Muscle layer of colon (tissue), 2 donors: ENCODE results near the gene ARMC5.

Experiments
- H3K27ac ChIP-seq: one replicate; pipeline ENCODE4 v1.7.0; 2013; ENCODE audit warnings: low read depth, mild to moderate bottlenecking, low read length, moderate library complexity
- H3K27me3 ChIP-seq, 2 donors: one replicate each; pipeline ENCODE4 v1.7.0; 2013; ENCODE audit warnings: low read length in 2 of 2, mild to moderate bottlenecking in 2 of 2; ENCODE audit not compliant: insufficient read depth in 2 of 2, control insufficient read depth in 1 of 2
- H3K36me3 ChIP-seq: one replicate; pipeline ENCODE4 v1.7.0; 2013; ENCODE audit warnings: mild to moderate bottlenecking, low read length; ENCODE audit not compliant: insufficient read depth
- H3K4me1 ChIP-seq: one replicate; pipeline ENCODE4 v1.7.0; 2013; ENCODE audit warnings: mild to moderate bottlenecking, low read length; ENCODE audit not compliant: insufficient read depth
- H3K4me3 ChIP-seq, 2 donors: one replicate each; pipeline ENCODE4 v1.7.0; 2013; ENCODE audit warnings: low read length in 2 of 2, low read depth in 1 of 2, mild to moderate bottlenecking in 1 of 2, moderate library complexity in 1 of 2
- H3K9ac ChIP-seq: one replicate; pipeline ENCODE4 v1.7.0; 2013; ENCODE audit warnings: low read length
- H3K9me3 ChIP-seq: one replicate; pipeline ENCODE4 v1.7.0; 2013; ENCODE audit warnings: mild to moderate bottlenecking, low read length
- donor health status: abdominal sarcoma.
- donor health status: Adenocarcinoma of cecum.

The ARMC5 gene

DNA sequence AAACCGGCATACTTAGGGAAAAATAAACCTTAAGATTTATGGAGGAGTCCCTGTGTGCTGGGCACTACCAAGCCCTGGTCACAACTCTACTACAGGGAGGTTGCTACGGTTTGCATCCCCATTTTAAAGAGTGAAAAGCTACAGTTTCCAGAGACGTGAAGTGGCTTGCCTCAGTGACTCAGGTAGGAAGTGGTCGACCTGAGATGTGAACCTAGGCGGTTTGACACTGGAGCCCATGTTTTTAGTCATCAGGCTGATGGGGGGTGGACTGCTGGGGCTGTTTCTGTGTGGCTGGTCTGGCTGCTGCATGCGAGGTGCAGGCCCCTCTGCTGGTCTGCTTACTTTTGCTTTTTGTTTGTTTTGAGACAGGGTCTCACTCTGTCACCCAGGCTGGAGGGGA, 37.7 kb upstream of the ARMC5 start:
- H3K27ac ChIP-seq: no peak overlapping the region
- H3K9ac ChIP-seq: no peak overlapping the region
- no peak overlapping the region for H3K4me3 ChIP-seq
- no peaks in the 10 kb centered on the region for H3K27me3 ChIP-seq
- H3K36me3 ChIP-seq: no peaks in the 10 kb centered on the region
- no peaks in the 10 kb centered on the region for H3K4me1 ChIP-seq
- H3K9me3 ChIP-seq: no peaks in the 10 kb centered on the region

DNA sequence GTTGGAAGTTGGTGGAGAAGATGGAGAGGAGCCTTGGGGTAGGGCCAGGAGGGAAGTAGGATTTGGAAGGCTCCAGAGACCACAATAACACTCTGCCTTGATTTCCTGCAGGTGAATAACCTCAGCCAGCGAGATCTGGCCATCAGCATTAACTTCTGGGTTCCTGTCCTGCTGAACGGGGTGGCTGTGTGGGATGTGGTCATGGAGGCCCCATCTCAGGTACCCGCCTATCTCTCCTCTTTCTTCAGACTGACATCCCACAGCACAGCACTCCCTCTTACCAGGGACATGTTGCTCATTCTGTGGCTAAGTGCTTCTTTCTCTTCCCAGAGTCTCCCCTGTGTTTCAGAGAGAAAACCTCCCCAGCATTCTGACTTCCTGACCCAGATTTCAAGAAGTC, 36.1 kb upstream of the ARMC5 start:
- Histone ChIP-seq H3K4me3 (no peak overlapping the region), H3K36me3 (no peaks in the 10 kb centered on the region), H3K9ac (no peak overlapping the region), H3K27me3 (no peaks in the 10 kb centered on the region), H3K27ac (no peak overlapping the region), H3K4me1 (peaks cover 5% of the 10 kb centered on the region), H3K9me3 (no peaks in the 10 kb centered on the region)

DNA sequence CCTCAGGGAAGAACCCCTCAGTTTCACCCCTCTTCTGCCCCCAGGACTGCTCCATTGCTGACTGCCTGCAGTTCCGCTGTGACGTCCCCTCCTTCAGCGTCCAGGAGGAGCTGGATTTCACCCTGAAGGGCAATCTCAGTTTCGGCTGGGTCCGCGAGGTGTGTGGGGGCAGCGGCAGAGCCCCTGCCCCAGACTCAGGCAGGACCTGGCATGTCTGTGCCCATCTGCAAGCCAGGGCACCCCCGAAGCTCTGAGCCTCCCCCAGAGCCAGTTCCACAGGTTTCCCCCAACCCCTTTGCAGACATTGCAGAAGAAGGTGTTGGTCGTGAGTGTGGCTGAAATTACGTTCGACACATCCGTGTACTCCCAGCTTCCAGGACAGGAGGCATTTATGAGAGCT, 35.5 kb upstream of the ARMC5 start:
- peaks cover 5% of the 10 kb centered on the region for H3K4me1 ChIP-seq
- H3K4me3 ChIP-seq: no peak overlapping the region
- no peaks in the 10 kb centered on the region for H3K36me3 ChIP-seq
- H3K9me3 ChIP-seq: no peaks in the 10 kb centered on the region
- H3K27ac ChIP-seq: no peak overlapping the region
- H3K27me3 ChIP-seq: no peaks in the 10 kb centered on the region
- H3K9ac ChIP-seq: no peak overlapping the region

DNA sequence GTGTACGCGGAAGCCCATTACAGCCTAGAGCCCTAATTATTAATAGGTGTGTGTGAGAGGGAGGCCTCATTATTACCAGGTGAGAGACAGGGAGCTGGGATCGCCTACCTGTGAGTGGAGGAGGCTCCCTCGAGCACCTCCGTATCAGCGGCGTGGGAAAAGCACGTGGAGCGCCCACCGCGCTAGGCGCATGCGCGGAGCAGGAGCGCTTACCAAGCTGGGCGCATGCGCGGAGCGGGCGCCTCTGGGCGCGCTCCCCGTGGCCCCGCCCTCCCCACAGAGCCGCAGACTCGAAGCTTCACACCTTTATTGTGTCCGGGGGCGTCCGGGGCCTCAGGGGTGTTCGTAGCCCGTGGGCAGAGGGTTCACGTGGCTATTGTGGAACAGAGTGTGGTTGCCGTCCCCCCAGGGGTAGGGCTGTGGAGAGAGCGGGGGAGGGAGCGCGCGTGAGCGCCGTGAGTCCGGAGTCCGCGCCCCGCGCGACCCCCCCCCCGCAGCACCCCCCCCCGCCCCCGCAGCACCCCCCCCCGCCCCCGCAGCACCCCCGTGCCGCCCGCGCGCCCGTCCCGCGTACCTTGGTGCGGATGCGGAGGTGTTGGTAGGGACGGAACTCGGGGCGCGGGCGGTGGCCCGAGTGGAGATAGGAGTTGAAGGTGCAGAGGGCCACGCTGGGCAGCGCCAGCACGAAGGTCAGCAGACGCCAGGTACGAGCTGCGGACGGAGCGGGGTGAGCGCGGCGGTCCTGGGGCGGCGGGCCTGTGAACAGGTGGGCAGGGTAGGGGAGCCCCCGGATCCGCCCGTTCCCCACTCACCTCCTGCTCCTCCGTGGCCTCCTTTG, 31.6 kb upstream of the ARMC5 start:
- Histone ChIP-seq H3K27ac (no peak overlapping the region), H3K9ac (no peak overlapping the region), H3K36me3 (no peaks in the 10 kb centered on the region), H3K27me3 (no peaks in the 10 kb centered on the region), H3K4me3 (peak overlapping the region in 1 of 2 donors; percentile 35), H3K9me3 (no peaks in the 10 kb centered on the region), H3K4me1 (peaks cover 5% of the 10 kb centered on the region)

DNA sequence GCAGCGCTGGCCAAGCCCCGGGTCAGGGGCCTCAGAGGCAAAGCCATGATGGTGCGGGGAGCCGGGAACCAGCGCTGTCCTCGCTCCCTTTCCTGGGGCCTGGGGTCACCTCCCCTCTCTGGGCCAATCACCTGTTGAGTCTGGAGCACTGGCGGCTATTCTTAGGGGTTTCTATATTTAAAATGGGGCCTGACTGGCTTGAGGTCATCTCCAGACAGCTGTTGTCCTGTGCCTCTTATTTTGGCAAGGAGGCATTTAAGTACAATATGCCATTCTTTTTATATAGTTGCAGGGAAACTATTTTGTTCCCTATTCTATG, 31.1 kb upstream of the ARMC5 start, which contains the start of gene COX6A2:
COX6A2 (minus strand) TSS at position 82 of the 319 bp plus-strand sequence; CDS start at position 47, 35 bp downstream.
- H3K9me3 ChIP-seq: no peaks in the 10 kb centered on the region
- H3K27ac ChIP-seq: no peak within 1 kb of the TSS
- no peak within 1 kb of the TSS for H3K9ac ChIP-seq
- H3K4me1 ChIP-seq: peaks cover 5% of the 10 kb centered on the region
- peak within 1 kb of the TSS in 1 of 2 donors; percentile 35 for H3K4me3 ChIP-seq
- H3K27me3 ChIP-seq: no peaks in the 10 kb centered on the region
- no peaks in the 10 kb centered on the region for H3K36me3 ChIP-seq

DNA sequence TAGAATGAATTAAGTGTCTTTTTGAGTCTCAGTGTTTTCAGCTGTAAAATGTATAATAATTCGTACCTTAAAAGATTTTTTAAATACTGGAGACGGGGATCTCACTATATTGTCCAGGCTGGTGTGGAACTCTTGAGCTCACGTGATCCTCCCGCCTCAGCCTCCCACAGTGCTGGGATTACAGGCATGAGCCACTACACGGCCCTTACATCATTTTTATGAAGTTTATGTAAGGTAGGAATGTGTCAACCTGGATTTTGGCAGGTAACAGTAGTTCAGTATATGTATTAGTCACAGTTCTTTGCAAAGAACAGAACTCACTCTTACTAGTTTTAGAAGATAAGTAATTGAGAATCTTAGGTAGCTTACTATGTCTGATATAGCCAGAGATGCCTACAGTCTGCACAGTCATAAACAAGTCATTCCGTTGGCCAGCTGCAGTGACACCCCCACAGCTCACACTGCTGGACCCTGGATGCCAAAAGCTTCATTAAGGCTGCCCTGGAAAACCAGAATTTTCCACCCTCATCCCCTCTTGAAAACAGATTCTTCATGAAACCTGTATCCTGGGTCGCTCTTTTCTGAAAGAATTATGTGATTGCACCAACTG, 30.6 kb upstream of the ARMC5 start:
- Histone ChIP-seq H3K9ac (no peak overlapping the region), H3K4me1 (peaks cover 5% of the 10 kb centered on the region), H3K27me3 (no peaks in the 10 kb centered on the region), H3K27ac (no peak overlapping the region), H3K36me3 (no peaks in the 10 kb centered on the region), H3K9me3 (no peaks in the 10 kb centered on the region), H3K4me3 (no peak overlapping the region)

DNA sequence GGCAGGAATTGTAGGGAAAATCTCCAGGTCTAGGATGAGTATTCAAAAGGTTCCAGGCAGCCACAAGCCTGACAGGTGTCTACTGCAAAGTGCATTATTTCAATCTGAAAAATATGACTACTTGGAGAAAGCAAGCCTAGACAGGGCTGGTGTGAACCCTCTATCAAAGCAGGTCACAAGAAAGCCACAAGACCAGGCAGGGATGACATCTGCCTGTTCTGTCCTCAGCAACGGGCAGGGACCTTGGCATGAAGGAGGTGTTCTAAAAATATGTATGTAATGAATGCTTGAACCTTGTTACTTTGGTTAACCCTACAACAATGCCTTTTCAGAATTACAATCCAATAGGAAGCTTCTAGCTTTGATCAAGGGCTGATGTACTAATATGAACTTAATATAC, 30.0 kb upstream of the ARMC5 start:
- H3K9me3 ChIP-seq: no peaks in the 10 kb centered on the region
- no peak overlapping the region for H3K4me3 ChIP-seq
- H3K36me3 ChIP-seq: no peaks in the 10 kb centered on the region
- no peak overlapping the region for H3K27ac ChIP-seq
- H3K4me1 ChIP-seq: peaks cover 5% of the 10 kb centered on the region
- H3K9ac ChIP-seq: no peak overlapping the region
- H3K27me3 ChIP-seq: no peaks in the 10 kb centered on the region

DNA sequence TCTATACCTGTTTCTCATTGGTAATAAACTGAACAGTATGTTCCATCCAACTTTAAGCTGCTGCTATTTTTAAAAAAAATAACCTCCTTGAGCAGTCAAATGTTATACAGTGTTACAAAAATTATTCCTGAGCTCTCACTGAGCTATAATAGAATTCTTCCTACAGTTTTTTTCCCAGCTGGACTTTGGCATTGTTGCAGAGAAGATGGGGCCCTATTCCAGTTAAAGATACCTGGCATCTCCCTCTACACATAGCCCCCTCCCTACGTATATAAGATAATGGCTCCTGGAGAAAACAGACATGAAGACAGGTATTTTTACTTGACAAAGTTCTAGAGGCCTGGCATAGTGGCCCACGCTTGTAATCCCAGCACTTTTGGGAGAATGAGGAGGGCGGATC, 29.5 kb upstream of the ARMC5 start:
- no peaks in the 10 kb centered on the region for H3K9me3 ChIP-seq
- no peak overlapping the region for H3K27ac ChIP-seq
- no peaks in the 10 kb centered on the region for H3K36me3 ChIP-seq
- H3K27me3 ChIP-seq: no peaks in the 10 kb centered on the region
- no peak overlapping the region for H3K9ac ChIP-seq
- H3K4me1 ChIP-seq: peaks cover 5% of the 10 kb centered on the region
- H3K4me3 ChIP-seq: no peak overlapping the region

DNA sequence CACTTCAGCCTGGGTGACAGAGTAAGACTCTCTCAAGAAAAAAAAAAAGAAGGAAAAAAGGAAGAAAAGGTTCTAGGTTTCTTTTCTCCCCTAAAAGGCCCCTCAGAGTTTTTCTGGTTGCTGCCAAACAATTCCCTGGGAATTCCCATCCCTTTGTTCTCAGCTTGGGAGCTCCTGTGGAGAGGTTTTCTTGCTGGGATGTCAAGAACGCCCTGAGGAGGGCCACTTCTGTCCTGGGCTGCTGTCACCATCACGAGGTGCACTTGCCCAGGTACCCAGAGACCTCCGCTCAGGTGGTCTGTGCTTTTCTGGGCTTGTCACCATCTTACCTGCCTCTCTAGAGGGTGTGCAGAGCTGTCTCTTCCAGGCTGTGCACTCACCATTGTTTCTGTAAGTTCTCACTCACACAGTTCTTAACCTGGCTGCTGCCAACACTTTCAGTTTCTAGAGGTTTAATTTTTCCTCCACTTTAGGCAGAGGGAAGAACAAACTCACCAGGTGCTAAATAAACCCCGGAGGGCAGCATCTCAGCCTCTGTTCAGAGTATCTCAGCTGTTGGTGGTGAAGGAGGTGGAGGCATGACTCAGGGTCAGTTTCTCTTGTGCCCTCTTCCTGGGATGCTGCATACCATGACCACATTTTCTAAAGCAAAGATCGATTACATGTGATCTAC, 28.8 kb upstream of the ARMC5 start:
- no peaks in the 10 kb centered on the region for H3K27me3 ChIP-seq
- H3K27ac ChIP-seq: no peak overlapping the region
- no peaks in the 10 kb centered on the region for H3K36me3 ChIP-seq
- H3K4me1 ChIP-seq: peaks cover 5% of the 10 kb centered on the region
- no peak overlapping the region for H3K4me3 ChIP-seq
- H3K9me3 ChIP-seq: no peaks in the 10 kb centered on the region
- no peak overlapping the region for H3K9ac ChIP-seq

DNA sequence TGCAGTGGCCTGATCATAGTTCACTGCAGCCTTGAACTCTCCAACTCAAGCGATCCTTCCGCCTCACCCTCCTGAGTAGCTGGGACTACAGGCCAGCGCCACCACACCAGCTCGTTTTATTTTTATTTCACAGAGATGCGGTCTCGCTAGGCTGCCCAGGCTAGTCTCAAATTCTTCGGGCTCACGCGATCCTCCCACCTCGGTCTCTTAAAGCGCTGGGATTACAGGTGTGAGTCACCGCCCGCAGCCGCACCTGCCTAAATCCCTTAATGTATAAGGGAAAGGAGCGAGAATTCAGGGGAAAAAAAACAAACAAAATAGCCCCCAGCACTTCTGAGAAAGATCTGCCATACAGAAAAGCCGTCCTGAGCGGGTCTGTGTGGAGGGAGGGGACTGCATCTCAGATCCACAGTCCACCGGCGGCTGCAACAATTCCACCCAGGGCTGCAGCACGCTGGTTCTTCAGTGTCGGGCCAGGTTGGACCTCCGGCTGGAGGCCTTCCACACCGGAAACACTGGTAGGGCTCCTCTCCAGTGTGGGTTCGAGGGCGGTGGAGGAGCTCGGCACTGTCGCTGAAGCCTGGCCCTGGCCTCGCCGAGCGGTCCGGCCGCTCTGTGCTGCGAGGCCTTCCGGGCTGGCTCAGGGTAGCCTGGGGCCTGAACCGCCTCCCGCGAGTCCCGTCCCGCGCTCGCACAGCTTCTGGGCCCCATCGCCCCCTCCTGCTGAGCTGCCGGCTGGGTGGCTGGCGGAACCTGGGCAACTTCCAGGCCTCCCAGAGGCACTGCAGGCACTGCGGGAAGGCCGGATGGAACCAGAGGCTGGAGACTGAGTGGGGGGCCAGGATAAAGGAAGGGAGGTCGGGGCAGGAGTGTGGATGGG, 23.7 kb upstream of the ARMC5 start:
- no peaks in the 10 kb centered on the region for H3K4me1 ChIP-seq
- H3K36me3 ChIP-seq: no peaks in the 10 kb centered on the region
- H3K9ac ChIP-seq: no peak overlapping the region
- no peak overlapping the region for H3K4me3 ChIP-seq
- no peaks in the 10 kb centered on the region for H3K27me3 ChIP-seq
- H3K27ac ChIP-seq: no peak overlapping the region
- no peaks in the 10 kb centered on the region for H3K9me3 ChIP-seq
